ENCODE measurements around the gene DPP7. TPM values are rescaled to one million over a fixed set of nuclear protein-coding genes. Genes with fewer than 3 reads are reported as not detected.
"Not testable (repeated sequence)": the region's sequence is repeated elsewhere in the genome, so short reads cannot be mapped to it uniquely, and the experiment has no call there.

DPP7 gene
- total RNA-seq, 1 donor from 2014 or later, result 86.7 TPM

DNA sequence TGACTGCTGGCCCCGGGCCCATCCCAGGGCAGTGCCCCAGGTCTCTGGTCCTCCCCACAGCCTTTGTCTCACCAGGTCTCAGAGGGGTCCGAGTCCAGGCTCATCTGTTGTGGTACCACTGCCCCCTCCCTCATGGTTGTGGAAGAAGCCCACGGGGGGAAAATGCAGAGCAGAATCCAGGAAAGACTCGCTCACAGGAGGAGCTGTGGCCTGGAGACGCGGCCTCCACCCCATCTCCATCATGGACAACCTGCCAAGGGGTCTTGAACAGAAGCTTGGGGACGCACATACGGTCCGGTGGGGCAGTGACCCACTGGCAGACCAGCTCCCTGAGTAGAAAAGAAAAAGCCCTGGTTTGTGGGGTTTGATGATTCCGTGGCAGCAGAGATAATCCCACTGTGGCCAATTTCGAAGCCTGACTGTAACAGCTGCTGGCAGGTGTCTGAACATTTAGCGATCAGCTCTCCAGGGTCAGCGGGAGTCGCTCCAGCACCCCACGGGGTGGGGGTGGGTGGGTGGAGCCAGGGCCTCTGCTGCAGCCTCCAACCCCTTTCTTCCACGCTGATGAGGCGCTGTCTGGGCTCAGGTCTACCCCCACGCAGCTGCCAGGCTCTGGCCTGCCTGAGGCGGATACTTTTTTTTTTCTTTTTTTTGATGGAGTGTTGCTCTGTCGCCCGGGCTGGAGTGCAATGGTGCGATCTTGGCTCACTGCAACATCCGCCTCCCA lies 22.5 kb upstream of the DPP7 start:
- no peak overlapping the region for H3K4me3 Mint-ChIP-seq
- no peaks in the 10 kb centered on the region for H3K9me3 Mint-ChIP-seq
- no peaks in the 10 kb centered on the region for H3K36me3 Mint-ChIP-seq
- peaks cover 81% of the 10 kb centered on the region for H3K27me3 Mint-ChIP-seq
- H3K27ac Mint-ChIP-seq, result no peak overlapping the region
- H3K4me1 Mint-ChIP-seq (ENCODE audit: unreplicated experiment), result no peaks in the 10 kb centered on the region
- DNase-seq (ENCODE audit: extremely low spot score, unreplicated experiment), result no peak
- TF ChIP-seq, protein P1, sequence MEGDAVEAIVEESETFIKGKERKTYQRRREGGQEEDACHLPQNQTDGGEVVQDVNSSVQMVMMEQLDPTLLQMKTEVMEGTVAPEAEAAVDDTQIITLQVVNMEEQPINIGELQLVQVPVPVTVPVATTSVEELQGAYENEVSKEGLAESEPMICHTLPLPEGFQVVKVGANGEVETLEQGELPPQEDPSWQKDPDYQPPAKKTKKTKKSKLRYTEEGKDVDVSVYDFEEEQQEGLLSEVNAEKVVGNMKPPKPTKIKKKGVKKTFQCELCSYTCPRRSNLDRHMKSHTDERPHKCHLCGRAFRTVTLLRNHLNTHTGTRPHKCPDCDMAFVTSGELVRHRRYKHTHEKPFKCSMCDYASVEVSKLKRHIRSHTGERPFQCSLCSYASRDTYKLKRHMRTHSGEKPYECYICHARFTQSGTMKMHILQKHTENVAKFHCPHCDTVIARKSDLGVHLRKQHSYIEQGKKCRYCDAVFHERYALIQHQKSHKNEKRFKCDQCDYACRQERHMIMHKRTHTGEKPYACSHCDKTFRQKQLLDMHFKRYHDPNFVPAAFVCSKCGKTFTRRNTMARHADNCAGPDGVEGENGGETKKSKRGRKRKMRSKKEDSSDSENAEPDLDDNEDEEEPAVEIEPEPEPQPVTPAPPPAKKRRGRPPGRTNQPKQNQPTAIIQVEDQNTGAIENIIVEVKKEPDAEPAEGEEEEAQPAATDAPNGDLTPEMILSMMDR (conservative IDR thresholded peaks at IDR 0.05), result no peak

DNA sequence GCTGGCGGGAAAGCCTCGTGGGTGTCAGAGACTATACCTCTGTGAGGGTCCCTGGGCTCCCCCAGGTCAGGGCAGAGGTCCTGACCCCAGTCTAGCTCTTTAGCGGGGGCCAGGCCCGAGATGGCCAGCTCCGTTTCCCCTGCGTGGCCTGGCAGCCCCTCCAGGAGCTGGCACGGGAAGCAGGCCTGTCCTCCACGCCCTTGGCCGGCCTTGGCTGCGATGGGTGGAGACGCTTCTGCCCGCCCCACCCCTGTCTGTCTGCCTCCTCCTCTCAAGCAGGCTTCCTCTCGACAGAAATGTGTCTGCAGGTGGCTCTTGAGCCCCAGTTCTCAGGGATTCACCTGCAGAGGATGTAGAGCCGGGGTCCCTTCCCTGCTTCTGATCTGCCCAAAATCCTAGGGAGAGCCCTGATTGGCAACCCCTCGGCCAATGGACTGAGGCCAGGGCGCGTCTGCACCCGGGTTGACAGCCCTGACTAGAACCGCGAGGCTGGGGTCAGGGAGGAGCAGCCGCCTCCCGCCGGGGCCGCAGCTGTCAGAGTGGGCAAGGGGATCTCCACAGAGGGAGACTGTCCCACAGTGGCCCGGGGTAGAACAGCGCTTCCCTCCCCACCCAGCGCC lies 21.8 kb upstream of the DPP7 start:
- DNase-seq (ENCODE audit: extremely low spot score, unreplicated experiment), result no peak
- Mint-ChIP-seq H3K9me3 (no peaks in the 10 kb centered on the region), H3K27ac (no peak overlapping the region), H3K4me1 (ENCODE audit: unreplicated experiment) (no peaks in the 10 kb centered on the region), H3K36me3 (no peaks in the 10 kb centered on the region), H3K4me3 (no peak overlapping the region), H3K27me3 (peaks cover 74% of the 10 kb centered on the region)
- TF ChIP-seq, protein P1 (conservative IDR thresholded peaks at IDR 0.05), result no peak

DNA sequence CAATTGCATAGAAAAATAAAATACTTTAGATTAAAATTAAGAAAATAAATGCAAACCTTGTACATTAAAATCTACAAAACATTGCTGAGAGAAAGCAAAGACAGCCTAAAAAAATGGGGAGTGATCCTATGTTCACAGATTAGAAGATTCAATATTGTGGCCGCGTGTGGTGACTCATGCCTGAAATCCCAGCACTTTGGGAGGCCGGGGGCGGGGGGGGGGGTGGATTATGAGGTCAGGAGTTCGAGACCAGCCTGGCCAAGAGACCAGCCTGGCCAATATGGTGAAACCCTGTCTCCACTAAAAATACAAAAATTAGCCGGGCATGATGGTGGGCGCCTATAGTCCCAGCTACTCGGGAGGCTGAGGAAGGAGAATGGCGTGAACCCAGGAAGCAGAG lies 20.6 kb upstream of the DPP7 start:
- peaks cover 66% of the 10 kb centered on the region for H3K27me3 Mint-ChIP-seq
- not testable (repeated sequence) for DNase-seq (ENCODE audit: extremely low spot score, unreplicated experiment); H3K4me1 Mint-ChIP-seq (ENCODE audit: unreplicated experiment); H3K36me3 Mint-ChIP-seq; H3K9me3 Mint-ChIP-seq; H3K4me3 Mint-ChIP-seq; H3K27ac Mint-ChIP-seq

DNA sequence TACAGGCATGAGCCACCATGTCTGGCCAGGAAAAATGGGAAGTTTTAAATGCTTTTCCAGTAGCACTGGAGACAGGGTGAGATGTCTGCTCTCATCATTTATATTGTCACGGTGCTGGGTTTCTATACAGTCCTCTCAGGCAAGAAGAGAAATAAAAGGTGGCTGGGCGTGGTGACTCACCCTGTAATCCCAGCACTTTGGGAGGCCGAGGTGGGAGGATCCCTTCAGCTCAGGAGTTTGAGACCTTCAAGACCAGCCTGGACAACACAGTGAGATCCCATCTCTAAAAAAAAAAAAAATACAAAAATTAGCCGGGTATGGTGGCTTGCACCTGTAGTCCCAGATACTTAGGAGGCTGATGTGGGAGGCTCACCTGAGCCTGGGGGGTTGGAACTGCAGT lies 19.7 kb upstream of the DPP7 start:
- H3K27ac Mint-ChIP-seq, result no peak overlapping the region

DNA sequence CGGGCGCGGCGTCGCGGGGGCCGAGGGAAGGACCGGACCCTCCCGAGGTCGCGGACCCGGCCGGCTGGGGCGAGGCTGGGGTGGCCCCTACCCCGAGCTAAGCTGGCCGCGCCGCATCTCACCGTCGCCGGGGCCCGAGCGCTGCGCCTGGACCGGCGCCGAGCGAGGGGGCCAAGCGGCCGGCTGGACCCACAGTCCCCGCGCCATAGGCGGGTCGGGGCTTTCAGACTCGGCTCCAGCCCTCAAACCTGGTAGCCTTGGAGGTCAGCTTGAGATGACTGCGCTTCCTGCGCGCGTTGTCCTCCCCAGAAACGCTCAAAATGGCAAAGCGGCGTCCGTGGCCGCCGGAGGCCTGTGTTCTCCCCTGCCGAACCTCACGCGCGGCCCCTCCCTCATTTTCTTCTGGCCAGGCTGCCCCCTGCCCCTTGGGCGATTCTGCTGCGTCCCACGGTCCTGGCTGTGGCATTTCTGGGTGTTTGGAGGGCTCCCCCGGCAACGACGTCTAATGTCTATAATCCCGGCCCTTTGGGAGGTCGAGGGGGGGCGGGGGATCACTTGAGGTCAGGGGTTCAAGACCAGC lies 15.7 kb upstream of the DPP7 start:
- no peak for DNase-seq (ENCODE audit: extremely low spot score, unreplicated experiment)
- peak overlapping the region; percentile 26 for H3K27ac Mint-ChIP-seq
- TF ChIP-seq, protein P1 (conservative IDR thresholded peaks at IDR 0.05), result no peak
- H3K27me3 Mint-ChIP-seq, result peaks cover 24% of the 10 kb centered on the region
- H3K4me3 Mint-ChIP-seq, result peak overlapping the region; percentile 86
- H3K4me1 Mint-ChIP-seq (ENCODE audit: unreplicated experiment), result peaks cover 21% of the 10 kb centered on the region
- H3K9me3 Mint-ChIP-seq, result no peaks in the 10 kb centered on the region
- H3K36me3 Mint-ChIP-seq, result no peaks in the 10 kb centered on the region

More for the DNA sequence above, 19.7 kb upstream of the DPP7 start:
- no peak overlapping the region for H3K4me3 Mint-ChIP-seq
- TF ChIP-seq, protein P1 (conservative IDR thresholded peaks at IDR 0.05), result no peak
- H3K4me1 Mint-ChIP-seq (ENCODE audit: unreplicated experiment), result no peaks in the 10 kb centered on the region
- DNase-seq (ENCODE audit: extremely low spot score, unreplicated experiment), result no peak
- H3K27me3 Mint-ChIP-seq, result peaks cover 57% of the 10 kb centered on the region
- no peaks in the 10 kb centered on the region for H3K9me3 Mint-ChIP-seq
- H3K36me3 Mint-ChIP-seq, result no peaks in the 10 kb centered on the region
